Measurements from ENCODE around the gene URI1. TPM values are rescaled to one million over a fixed set of nuclear protein-coding genes. Genes with fewer than 3 reads are reported as not detected.

URI1 gene
- total RNA-seq, 1 donor from 2014 or later = 61.7 TPM

DNA sequence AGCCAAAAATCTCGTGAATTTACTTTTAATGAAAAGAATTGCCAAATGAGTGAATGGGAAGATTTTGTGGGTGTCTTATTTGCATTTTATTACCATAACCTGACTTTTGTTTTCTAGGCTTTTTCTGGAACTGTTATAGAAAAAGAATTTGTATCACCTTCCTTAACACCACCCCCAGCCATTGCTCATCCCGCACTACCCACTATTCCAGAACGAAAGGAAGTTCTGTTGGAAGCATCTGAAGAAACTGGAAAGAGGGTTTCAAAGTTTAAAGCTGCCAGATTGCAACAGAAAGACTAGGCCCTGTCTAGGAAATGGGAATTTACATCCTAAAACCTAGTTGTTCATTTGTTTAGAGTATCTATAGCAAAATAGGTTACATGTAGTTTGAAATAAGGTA is 72.7 kb downstream of the URI1 start:
- no peaks in the 10 kb centered on the region for H3K4me1 Mint-ChIP-seq
- DNase-seq (ENCODE audit: low spot score in 2 of 2, unreplicated experiment in 2 of 2) = no peak
- no peak overlapping the region for H3K4me3 Mint-ChIP-seq
- peaks cover 32% of the 10 kb centered on the region for H3K36me3 Mint-ChIP-seq
- H3K27me3 Mint-ChIP-seq (ENCODE audit: low read depth) = no peaks in the 10 kb centered on the region
- H3K9me3 Mint-ChIP-seq = no peaks in the 10 kb centered on the region
- TF ChIP-seq, protein P1, sequence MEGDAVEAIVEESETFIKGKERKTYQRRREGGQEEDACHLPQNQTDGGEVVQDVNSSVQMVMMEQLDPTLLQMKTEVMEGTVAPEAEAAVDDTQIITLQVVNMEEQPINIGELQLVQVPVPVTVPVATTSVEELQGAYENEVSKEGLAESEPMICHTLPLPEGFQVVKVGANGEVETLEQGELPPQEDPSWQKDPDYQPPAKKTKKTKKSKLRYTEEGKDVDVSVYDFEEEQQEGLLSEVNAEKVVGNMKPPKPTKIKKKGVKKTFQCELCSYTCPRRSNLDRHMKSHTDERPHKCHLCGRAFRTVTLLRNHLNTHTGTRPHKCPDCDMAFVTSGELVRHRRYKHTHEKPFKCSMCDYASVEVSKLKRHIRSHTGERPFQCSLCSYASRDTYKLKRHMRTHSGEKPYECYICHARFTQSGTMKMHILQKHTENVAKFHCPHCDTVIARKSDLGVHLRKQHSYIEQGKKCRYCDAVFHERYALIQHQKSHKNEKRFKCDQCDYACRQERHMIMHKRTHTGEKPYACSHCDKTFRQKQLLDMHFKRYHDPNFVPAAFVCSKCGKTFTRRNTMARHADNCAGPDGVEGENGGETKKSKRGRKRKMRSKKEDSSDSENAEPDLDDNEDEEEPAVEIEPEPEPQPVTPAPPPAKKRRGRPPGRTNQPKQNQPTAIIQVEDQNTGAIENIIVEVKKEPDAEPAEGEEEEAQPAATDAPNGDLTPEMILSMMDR (IDR thresholded peaks at IDR 0.05; ENCODE audit: unreplicated experiment) = no peak
- H3K27ac Mint-ChIP-seq = no peak overlapping the region

DNA sequence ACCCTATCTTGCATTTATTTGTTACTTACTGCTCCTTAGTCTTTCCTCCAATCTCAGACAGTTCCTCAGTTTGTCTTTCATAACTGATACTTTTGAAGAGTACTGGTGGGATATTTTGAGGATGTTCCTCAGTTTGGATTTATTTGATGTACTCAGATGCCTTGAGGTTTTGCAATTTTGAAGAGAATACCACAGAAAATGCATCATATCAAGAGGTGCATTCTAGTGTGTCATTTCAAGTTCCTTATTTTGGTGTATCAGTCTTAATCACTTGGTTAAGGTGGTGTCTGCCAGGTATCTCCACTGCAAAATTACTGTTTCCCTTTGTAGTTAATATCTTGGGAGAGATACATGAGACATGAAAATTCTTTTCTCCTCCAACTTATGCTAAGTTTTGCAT is 75.1 kb downstream of the URI1 start:
- no peak for DNase-seq (ENCODE audit: low spot score in 2 of 2, unreplicated experiment in 2 of 2)
- no peaks in the 10 kb centered on the region for H3K27me3 Mint-ChIP-seq (ENCODE audit: low read depth)
- peaks cover 41% of the 10 kb centered on the region for H3K36me3 Mint-ChIP-seq
- no peak overlapping the region for H3K27ac Mint-ChIP-seq
- H3K9me3 Mint-ChIP-seq = peaks cover 8% of the 10 kb centered on the region
- no peaks in the 10 kb centered on the region for H3K4me1 Mint-ChIP-seq
- H3K4me3 Mint-ChIP-seq = no peak overlapping the region
- TF ChIP-seq, protein P1 (IDR thresholded peaks at IDR 0.05; ENCODE audit: unreplicated experiment) = no peak

DNA sequence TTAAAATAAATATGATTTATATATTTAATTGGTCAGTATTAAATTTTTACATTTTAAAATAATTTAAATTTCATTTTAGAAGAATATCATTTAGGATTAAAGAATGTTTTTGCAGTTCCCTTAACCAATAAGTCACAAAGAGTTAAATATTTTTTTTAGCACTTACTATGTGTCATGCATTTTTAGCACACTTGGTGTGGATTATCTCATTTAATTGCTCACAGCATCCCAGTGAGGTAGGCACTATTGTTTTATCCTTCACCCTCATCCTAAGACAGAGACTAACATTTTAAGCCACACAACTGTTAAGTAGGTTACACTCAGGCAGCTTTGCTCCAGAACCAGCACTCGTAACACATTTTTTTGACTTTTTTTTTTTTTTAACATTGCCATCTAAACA is 78.2 kb downstream of the URI1 start:
- H3K36me3 Mint-ChIP-seq = peaks cover 50% of the 10 kb centered on the region
- peaks cover 27% of the 10 kb centered on the region for H3K9me3 Mint-ChIP-seq
- no peak overlapping the region for H3K4me3 Mint-ChIP-seq
- TF ChIP-seq, protein P1 (IDR thresholded peaks at IDR 0.05; ENCODE audit: unreplicated experiment) = no peak
- H3K4me1 Mint-ChIP-seq = no peaks in the 10 kb centered on the region
- no peak for DNase-seq (ENCODE audit: low spot score in 2 of 2, unreplicated experiment in 2 of 2)
- H3K27me3 Mint-ChIP-seq (ENCODE audit: low read depth) = no peaks in the 10 kb centered on the region
- no peak overlapping the region for H3K27ac Mint-ChIP-seq

DNA sequence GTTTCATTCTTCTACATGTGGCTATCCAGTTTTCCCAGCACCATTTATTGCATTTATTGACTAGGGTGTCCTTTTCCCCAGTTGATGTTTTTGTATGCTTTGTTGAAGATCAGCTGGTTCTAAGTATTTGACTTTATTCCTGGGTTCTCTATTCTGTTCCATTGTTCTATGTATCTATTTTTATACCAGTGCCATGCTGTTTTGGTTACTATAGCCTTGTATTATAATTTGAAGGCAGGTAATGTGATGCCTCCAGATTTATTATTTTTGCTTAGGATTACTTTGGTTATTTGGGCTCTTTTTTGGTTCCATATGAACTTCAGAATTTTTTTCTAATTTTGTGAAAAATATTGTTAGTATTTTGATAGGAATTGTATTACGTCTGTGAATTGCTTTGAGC is 80.6 kb downstream of the URI1 start:
- no peaks in the 10 kb centered on the region for H3K4me1 Mint-ChIP-seq
- H3K9me3 Mint-ChIP-seq = peaks cover 41% of the 10 kb centered on the region
- H3K27me3 Mint-ChIP-seq (ENCODE audit: low read depth) = no peaks in the 10 kb centered on the region
- peaks cover 61% of the 10 kb centered on the region for H3K36me3 Mint-ChIP-seq
- H3K27ac Mint-ChIP-seq = no peak overlapping the region
- no peak for DNase-seq (ENCODE audit: low spot score in 2 of 2, unreplicated experiment in 2 of 2)
- no peak overlapping the region for H3K4me3 Mint-ChIP-seq
- TF ChIP-seq, protein P1 (IDR thresholded peaks at IDR 0.05; ENCODE audit: unreplicated experiment) = no peak

DNA sequence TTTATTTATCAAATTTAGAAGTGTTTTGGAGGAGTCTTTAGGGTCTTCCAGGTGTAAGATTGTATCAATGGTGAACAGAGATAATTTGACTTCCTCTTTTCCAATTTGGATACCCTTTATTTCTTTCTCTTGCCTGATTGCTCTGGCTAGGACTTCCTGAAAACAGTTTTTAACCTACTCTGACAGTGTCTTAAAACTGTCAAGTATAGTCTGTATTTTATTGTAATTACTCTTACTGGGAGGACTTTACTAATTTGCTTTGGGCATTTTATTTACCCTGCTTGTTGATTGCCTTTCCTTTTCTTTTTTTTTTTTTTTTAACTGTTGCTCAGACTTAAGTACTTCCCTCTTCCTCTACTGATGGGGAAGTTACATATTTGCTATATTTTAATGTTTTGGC is 81.3 kb downstream of the URI1 start:
- H3K36me3 Mint-ChIP-seq = peaks cover 63% of the 10 kb centered on the region
- H3K9me3 Mint-ChIP-seq = peaks cover 46% of the 10 kb centered on the region
- TF ChIP-seq, protein P1 (IDR thresholded peaks at IDR 0.05; ENCODE audit: unreplicated experiment) = no peak
- no peaks in the 10 kb centered on the region for H3K27me3 Mint-ChIP-seq (ENCODE audit: low read depth)
- no peak for DNase-seq (ENCODE audit: low spot score in 2 of 2, unreplicated experiment in 2 of 2)
- H3K4me3 Mint-ChIP-seq = no peak overlapping the region
- H3K27ac Mint-ChIP-seq = no peak overlapping the region
- no peaks in the 10 kb centered on the region for H3K4me1 Mint-ChIP-seq

DNA sequence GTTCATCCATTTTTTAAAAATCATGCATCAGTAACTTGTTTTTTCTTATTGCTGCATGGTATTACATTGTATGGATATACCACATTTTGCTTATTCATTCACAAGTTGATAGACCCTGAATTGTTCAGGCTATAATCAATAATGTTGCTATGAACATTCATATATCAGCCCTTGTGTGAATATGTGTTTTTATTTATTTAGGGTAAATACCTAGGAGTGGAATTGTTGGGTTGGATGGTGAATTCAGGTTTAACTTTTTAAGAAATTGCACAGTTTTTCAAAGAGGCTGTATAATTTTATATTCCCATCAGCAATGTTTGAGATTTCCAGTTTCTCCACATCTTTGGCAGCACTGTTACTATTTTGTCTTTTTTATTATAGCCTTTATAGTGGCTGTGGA is 82.1 kb downstream of the URI1 start:
- Mint-ChIP-seq H3K27ac (no peak overlapping the region), H3K9me3 (peaks cover 51% of the 10 kb centered on the region), H3K27me3 (ENCODE audit: low read depth) (no peaks in the 10 kb centered on the region), H3K36me3 (peaks cover 64% of the 10 kb centered on the region), H3K4me3 (no peak overlapping the region), H3K4me1 (no peaks in the 10 kb centered on the region)
- no peak for DNase-seq (ENCODE audit: low spot score in 2 of 2, unreplicated experiment in 2 of 2)
- TF ChIP-seq, protein P1 (IDR thresholded peaks at IDR 0.05; ENCODE audit: unreplicated experiment) = no peak

All from mesothelial cell of epicardium (in vitro differentiated cells).